CD4-positive, alpha-beta T cell treated with Interleukin-10 for 1 hour (primary cell): Measurements from ENCODE around the gene UTP4.
"Not testable (repeated sequence)": the region's sequence is repeated elsewhere in the genome, so short reads cannot be mapped to it uniquely, and the experiment has no call there.

Experiments
- DNase-seq: peaks from one replicate; pipeline ENCODE4 v3.0.0-alpha.2; 2020

UTP4 gene

DNA sequence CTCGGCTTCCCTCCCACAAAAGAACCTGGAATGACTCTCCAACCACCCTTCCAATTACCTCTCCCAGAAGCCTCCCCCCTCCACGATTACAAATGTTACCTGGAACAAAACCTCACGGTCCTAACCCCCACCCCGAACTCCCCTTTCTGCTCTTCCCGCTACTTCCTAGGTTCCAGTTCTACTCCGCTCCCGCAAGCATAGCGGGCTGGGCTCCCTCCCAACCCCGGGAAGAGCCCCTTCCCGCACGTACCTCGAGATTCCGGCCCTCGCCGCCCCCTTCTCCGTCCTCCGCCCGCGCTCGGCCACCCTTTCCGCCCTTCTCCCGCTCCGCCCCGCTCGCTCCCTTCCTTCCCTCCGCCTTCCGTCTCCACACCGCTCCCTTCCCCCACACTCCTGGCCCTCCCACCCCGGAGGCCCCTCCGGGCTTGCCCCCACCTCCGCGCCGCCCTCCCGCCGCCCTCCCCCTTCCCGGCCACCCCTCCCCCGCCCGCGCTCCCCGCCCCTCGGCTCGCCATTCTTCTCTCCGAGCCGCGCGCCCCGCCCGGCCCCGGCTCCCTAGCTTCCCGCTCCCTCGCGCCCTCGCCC lies 518 bp upstream of the UTP4 start:
- DNase-seq, result peak; percentile 79

- DNase-seq, result no peak
These were observed 1.0 kb downstream of the UTP4 start for GRCh38 chr16:69133373-69133954.

GRCh38 chr16:69138608-69139007 lies 6.2 kb downstream of the UTP4 start:
- DNase-seq, result no peak

- not testable (repeated sequence) for DNase-seq
These were observed 7.0 kb downstream of the UTP4 start for GRCh38 chr16:69139464-69139863.

- no peak for DNase-seq
These were observed 8.6 kb downstream of the UTP4 start for GRCh38 chr16:69141014-69141413.

- DNase-seq, result no peak
These were observed 9.5 kb downstream of the UTP4 start for GRCh38 chr16:69141936-69142335.

DNA sequence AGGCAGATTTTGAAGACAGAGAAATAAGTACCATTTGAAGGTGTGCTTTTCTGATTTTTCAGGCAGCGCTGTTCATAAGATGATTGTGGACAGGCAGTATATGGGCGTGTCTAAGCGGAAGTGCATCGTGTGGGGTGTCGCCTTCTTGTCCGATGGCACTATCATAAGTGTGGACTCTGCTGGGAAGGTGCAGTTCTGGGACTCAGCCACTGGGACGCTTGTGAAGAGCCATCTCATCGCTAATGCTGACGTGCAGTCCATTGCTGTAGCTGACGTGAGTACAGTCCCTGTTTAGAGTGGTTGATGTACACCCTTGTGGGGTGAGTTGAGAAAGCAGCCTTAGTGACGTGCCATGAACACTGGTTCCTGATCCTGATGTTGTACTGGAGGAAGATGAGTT lies 10.7 kb downstream of the UTP4 start:
- DNase-seq, result no peak

- DNase-seq, result no peak
These were observed 13.2 kb downstream of the UTP4 start for GRCh38 chr16:69145658-69146057.

DNA sequence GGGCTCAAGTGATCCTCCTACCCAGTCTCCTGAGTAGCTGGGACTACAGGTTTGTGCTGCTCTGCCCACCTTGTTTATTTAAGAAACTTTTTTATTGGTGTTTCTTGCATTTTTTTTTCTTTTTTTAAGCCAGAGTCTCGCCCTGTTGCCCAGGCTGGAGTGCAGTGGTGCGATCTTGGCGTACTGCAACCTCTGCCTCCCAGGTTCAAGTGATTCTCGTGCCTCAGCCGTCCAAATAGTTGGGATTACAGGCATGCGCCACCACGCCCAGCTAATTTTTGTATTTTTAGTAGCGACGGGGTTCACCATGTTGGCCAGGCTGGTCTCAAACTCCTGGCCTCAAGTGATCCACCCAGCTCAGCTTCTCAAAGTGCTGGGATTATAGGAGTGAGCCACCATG lies 17.2 kb downstream of the UTP4 start:
- DNase-seq, result not testable (repeated sequence)

DNA sequence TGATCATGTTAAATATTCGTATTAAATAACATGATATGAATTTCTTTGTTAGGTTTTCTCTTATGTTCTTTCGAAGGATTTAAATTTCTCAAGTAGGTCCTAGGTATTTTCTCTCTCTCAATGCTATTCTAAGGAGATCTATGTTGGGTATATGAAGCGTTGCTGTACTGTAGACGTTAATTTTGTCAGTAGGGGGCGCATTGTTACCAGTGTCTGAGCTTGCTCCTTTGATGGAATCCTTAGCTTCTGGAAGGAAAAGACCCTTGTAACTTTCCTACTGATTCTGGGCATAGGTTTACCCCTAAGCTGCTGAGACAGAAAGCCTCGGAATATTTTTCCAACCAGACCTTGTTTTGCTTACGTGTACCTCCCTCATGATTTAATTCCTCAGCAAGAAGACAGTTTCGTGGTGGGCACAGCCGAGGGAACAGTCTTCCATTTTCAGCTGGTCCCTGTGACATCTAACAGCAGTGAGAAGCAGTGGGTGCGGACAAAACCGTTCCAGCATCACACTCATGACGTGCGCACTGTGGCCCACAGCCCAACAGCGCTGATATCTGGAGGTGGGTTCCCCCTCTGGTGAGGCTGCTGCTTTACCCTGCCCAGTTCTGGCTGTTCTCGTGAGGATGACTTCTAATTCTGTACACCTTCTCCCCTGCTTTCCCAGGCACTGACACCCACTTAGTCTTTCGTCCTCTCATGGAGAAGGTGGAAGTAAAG lies 17.9 kb downstream of the UTP4 start:
- peak; percentile 78 for DNase-seq

GRCh38 chr16:69157196-69157595 lies 24.7 kb downstream of the UTP4 start:
- DNase-seq, result no peak

- no peak for DNase-seq
These were observed 27.7 kb downstream of the UTP4 start for GRCh38 chr16:69160192-69160591.

DNA sequence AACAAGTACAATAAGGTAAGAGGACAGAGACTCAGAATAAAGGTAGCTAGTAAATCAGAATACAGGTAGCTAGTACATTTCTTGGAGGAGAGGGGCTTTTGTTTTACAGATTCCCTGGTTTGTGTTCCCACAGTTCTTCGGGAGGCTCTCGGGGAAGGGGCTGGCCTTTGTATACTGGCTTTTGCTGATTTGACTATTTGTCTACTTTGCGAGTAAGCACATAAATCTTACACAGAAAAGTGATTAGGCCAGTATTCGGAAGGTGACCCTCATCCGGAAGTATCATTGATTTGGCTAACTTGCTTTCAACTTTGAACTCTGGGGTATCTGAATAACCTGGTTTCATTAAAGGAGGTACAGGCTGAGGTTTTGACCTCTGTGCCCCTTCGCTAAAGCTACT lies 33.1 kb downstream of the UTP4 start:
- DNase-seq, result no peak

DNA sequence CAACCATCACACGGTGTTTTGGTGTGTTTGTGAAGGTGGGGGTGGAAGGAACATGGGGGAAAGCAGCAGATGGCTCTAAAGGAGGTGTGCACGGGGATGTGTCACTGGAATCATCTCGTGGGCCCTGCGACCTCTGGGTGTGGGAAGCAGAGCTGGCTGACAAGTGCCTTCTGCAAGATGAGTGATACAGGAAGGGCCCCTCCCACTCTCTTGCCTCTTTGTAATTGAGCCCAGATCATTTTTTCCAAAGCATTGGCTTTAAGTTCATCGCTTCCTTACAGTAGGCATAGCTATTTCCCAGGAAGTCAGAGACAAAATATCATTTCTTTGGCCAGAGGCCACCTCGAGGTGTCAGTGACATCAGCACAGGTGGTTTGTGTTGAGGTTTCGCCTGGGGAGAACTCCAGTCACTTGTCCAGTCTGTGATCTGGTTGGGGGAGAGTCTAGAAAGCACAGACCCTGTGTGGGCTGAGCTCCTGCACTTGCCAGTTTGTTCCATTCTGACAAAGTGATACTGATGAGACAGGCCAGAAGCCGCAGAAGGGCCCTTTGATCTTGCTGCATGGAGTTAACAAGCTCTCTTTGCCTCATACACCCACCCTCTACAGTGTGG lies 33.9 kb downstream of the UTP4 start:
- peak; percentile 15 for DNase-seq

GRCh38 chr16:69166946-69167930 lies 34.8 kb downstream of the UTP4 start:
- no peak for DNase-seq

GRCh38 chr16:69169051-69169450 lies 36.6 kb downstream of the UTP4 start:
- DNase-seq, result no peak

- no peak for DNase-seq
These were observed 37.3 kb downstream of the UTP4 start for GRCh38 chr16:69169607-69170352.

DNA sequence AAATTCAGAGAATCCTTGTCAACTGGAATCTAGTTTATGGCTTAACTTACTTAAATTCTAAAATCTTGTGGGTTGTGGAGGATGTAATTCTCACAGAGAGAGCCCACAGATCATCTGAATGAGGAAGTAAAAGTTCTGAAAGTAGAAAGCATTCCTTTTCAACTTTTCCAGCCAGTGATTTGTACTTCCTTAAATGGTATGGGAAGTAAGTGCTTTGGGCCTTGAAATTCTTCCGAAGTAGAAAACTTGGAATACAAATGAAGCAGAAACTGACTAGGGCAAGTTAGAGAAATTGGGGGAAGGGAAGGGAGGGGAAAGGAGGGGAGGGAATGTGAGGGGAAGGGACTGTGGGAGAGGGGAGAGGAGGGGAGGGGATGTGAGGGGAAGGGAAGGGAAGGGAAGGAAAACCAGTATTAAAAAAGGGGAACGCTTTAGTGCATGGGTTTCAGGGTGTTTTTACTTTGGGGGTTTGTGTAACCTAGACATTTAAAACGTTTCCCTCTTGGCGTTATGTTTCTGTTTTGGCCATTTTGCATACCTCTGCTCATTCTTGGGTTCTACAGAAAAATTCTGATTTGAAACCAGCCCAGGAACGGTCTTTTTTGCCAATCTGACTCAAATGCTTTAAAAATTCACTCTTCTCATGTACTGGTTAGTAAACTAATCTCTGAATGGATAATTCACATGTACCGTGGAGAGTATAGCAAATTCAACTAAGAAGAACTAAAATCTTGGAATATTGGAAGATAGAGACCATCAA lies 39.1 kb downstream of the UTP4 start:
- no peak for DNase-seq

GRCh38 chr16:69176033-69176800 lies 43.8 kb downstream of the UTP4 start:
- DNase-seq, result no peak

DNA sequence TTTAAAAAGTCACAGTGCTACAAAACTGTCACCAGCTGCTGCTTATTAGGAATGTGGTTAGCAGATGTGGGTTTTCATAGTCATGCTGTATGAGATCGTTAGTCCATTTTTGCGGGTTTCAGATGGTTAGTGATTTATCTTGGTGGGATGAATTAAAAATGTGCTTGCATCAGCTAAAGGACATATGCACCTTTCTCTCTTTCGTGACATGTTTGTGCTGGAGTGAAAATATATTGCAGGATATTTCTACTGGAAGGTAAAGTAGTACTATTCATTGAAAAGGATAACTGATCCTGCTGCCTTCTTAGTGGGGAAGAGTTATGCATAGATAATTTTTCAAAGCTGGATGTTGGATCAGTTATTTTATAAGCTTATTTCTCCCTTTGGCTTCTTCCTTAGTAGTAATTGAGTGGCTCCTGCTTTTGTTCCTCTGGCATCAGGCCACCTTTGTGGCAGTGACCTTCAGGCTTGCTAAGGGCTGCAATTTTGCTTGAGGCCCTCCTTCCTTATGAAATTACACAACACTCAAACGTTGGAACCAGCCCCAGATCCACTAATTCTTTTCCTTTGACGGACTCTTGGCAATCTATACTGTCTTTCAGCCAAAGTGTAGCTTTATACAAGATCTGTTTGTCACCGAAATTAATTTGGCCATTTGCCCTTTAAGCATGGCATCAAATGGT lies 47.0 kb downstream of the UTP4 start:
- no peak for DNase-seq
